Heart left ventricle (tissue), 16 donors: ENCODE results near the gene RALGPS1. TPM values are rescaled to one million over a fixed set of nuclear protein-coding genes. Genes with fewer than 3 reads are reported as not detected.

Experiments used
- ATAC-seq, 4 donors: fragments of 200-7000 bp; cut with Tn5 transposase; one replicate each; pipeline ENCODE4 v1.9.1; 2020 to 2022; ENCODE audit warnings: moderate library complexity in 4 of 4, mild to moderate bottlenecking in 3 of 4, moderate number of reproducible peaks in 1 of 4
- DNase-seq, 5 donors: peaks; one replicate each; pipeline ENCODE4 v3.0.0-alpha.2; 2020
- H3K27ac ChIP-seq, 12 donors: fragments of 200-600 bp; sonication (generic) in 4 of 12; one replicate each; pipeline versions ENCODE4 v1.5.0 to v1.8.0; 2016 to 2022; ENCODE audit warnings: mild to moderate bottlenecking in 2 of 12
- H3K27me3 ChIP-seq, 9 donors: fragments of 200-600 bp; sonication (generic) in 2 of 9; one replicate each; pipeline versions ENCODE4 v1.5.1 to v1.8.0; 2016 to 2022; ENCODE audit warnings: mild to moderate bottlenecking in 3 of 9
- H3K36me3 ChIP-seq, 9 donors: fragments of 200-600 bp; sonication (generic) in 2 of 9; one replicate each; pipeline versions ENCODE4 v1.5.0 to v1.8.0; 2018 to 2022; ENCODE audit warnings: mild to moderate bottlenecking in 2 of 9
- H3K4me1 ChIP-seq, 12 donors: fragments of 200-600 bp; sonication (generic) in 4 of 12; one replicate each; pipeline versions ENCODE4 v1.5.0 to v1.8.0; 2016 to 2022; ENCODE audit warnings: mild to moderate bottlenecking in 3 of 12
- H3K4me3 ChIP-seq, 12 donors: fragments of 200-600 bp; sonication (generic) in 4 of 12; one replicate each; pipeline versions ENCODE4 v1.5.0 to v1.8.0; 2017 to 2022; ENCODE audit warnings: mild to moderate bottlenecking in 9 of 12, moderate library complexity in 4 of 12
- H3K9me3 ChIP-seq, 12 donors: fragments of 200-600 bp; sonication (generic) in 4 of 12; one replicate each; pipeline versions ENCODE4 v1.5.0 to v1.8.0; 2016 to 2022; ENCODE audit warnings: mild to moderate bottlenecking in 1 of 12
- CTCF ChIP-seq, 12 donors: fragments of 200-600 bp; sonication (generic) in 4 of 12; IDR thresholded peaks; one replicate each; pipeline versions ENCODE4 v1.5.0 to v1.8.0; 2018 to 2022; ENCODE audit warnings: antibody characterized with exemption in 12 of 12, mild to moderate bottlenecking in 5 of 12
- POLR2A ChIP-seq, 2 donors: fragments of 450-650 bp; IDR thresholded peaks; one replicate each; pipeline ENCODE4 v1.6.1; 2017; ENCODE audit warnings: antibody characterized with exemption in 2 of 2, mild to moderate bottlenecking in 2 of 2, moderate library complexity in 2 of 2
- WGBS, 4 donors: extraction: QIAGEN DNeasy Blood & Tissue Kit in 2 of 4; methylation state at CpG; one replicate each; pipeline versions ENCODE4 v1.1.5 to v1.1.7; 2013 to 2018; 5-methylcytosine and 5-hydroxymethylcytosine counted together
- intact Hi-C, 10 donors: fragments of 100-400 bp; cut with DNase I; formaldehyde crosslinking; loops; one replicate each; pipeline versions ENCODE4 v1.11.1 to v1.14.2; 2022
- polyA plus RNA-seq, 2 donors: library from polyadenylated mRNA; stranded (reverse); fragments of 200-250 nt; gene quantifications; one replicate each; pipeline ENCODE4 v1.2.3, GENCODE V29; 2013
- total RNA-seq, 9 donors: library from RNA; depleted of rRNA in 2 of 9; stranded (reverse); fragments of >200 nt in 2 of 9; fragmentation: NEBNext Ultra II Directional in 3 of 9; extraction: Animal tissue kit (Norgen Biotek cat#: 25700) in 3 of 9; gene quantifications; one replicate each; pipeline versions ENCODE4 v1.1.0 to v1.2.4, GENCODE V29; 2016 to 2023
- donor health status: ischemic (EF 13 %, LVEDD 7.1; RV severe dilation, severe dysfunction).
- donor health status: healthy with polysubstance abuse.
- donor health status: DM: no; HTN: yes; CAD: no.
- donor health status: DM: no; HTN: no; CAD: no.
- donor health status: ischemic (EF 25% LVEDD 6.9; RV normal size, moderate dysfunction).
- donor health status: ischemic (EF 25% LVEDD 5.7; RV mildly dilated, moderate dysfunction).
- donor health status: healthy.
- donor health status: DM: yes; HTN: yes; CAD: no.
- donor health status: ischemic (EF 35%, LVEDD 5.7; RV mildly dilated, moderate dysfunction).
- donor health status: nonischemic (EF 11% LVEDD 7.7; RV severe dilation, severe dysfunction).
- donor health status: DM: yes; HTN: yes; CAD: no.
- donor health status: PGD.
- donor health status: ischemic (EF 29% LVEDD 5.4; RV normal size, mild dysfunction).
- donor health status: nonischemic (EF 23%, LVEDD 6.1; RV moderate dilation, normal function).

The RALGPS1 gene
- total and polyA plus RNA-seq, 11 donors = 8.0 to 21.8 (median 14.4) TPM

DNA sequence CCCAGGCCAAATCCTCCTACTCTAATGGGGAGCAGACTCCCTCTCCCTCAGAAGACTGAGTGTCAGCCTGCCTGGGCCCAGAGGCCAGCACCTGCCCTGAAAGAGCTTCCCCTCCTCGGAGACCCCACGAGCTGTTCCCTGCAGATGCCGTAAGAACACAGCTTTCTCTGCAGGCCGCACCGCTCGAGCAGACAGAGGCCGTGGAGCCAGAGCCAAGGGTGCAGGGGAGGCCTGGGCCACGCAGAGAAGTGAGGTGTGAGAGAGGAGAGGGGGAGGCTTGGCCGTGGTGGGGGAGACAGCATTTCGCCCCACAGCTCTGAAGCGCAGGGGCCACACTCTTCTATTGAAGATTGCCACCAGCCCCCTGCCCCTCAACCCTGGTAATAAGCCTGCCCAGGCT is 287.1 kb downstream of the RALGPS1 start:
- TF ChIP-seq POLR2A (IDR thresholded peaks at IDR 0.05) = no peak
- TF ChIP-seq CTCF (IDR thresholded peaks at IDR 0.05) = no peak
- no peaks in the 10 kb centered on the region for H3K36me3 ChIP-seq
- no peaks in the 10 kb centered on the region for H3K27me3 ChIP-seq
- WGBS, 4 donors = 90 to 97% (median 94%) methylated on average over 11 of the region's 11 CpGs
- ATAC-seq (no peak), DNase-seq (no peak)
- H3K4me1 ChIP-seq = peaks cover 4 to 38% (median 27%) of the 10 kb centered on the region in 12 donors
- H3K27ac ChIP-seq = no peak overlapping the region
- intact Hi-C loops = loop anchor here in 1 of 10 donors (2.0 to 10.0 kb wide), 2 partner anchors 237 to 263 kb away; no protein-coding TSS in a partner anchor
- H3K4me3 ChIP-seq = no peak overlapping the region
- H3K9me3 ChIP-seq = no peaks in the 10 kb centered on the region

- no peaks in the 10 kb centered on the region for H3K36me3 ChIP-seq
- peaks cover 4 to 29% (median 19%) of the 10 kb centered on the region in 12 donors for H3K4me1 ChIP-seq
- no peak for TF ChIP-seq CTCF (IDR thresholded peaks at IDR 0.05)
- TF ChIP-seq POLR2A (IDR thresholded peaks at IDR 0.05) = no peak
- ATAC-seq = no peak
- no peak overlapping the region for H3K4me3 ChIP-seq
- intact Hi-C loops = loop anchor here in 1 of 10 donors (10.0 kb wide), 1 partner anchor 238 kb away; no protein-coding TSS in a partner anchor
- no peaks in the 10 kb centered on the region for H3K9me3 ChIP-seq
- no peak for DNase-seq
- whole genome bisulfite sequencing, 4 donors = 83 to 88% (median 84%) methylated on average over 11 of the region's 11 CpGs
- H3K27me3 ChIP-seq = no peaks in the 10 kb centered on the region
- H3K27ac ChIP-seq = no peak overlapping the region
Observed at GRCh38 chr9:127202461-127203169, 288.0 kb downstream of the RALGPS1 start.

DNA sequence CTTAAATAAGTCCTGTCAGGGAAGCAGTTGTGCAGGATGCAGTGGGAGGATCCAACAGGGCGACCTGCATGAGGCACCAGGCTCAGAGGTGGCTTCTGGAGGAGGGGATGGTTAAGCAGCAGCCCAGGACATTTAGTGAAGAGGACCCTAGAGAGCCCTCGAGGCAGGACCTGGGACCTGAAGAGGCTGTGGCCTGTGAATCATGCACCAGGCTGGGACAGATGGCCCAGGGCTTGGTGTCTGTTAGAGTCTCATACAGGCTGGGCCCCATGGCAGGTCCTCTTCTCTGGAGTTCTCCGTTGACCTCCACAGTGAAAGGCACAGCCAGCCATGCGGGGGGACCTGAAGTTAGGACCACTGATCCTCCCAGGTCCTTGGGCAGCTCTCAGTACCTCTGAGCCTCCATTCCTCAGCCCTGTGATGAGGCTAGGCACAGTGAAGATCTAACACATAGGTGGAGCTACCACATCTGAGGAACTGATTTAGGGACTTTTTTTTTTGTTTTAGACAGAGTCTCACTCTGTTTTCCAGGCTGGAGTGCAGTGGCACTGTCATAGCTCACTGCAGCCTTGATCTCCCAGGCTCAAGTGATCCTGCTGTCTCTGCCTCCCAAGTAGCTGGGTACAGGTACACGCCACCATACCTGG is 289.2 kb downstream of the RALGPS1 start:
- 92 to 94% (median 93%) methylated on average over 5 of the region's 5 CpGs for WGBS, 4 donors
- Histone ChIP-seq H3K4me1 (peaks cover 3 to 18% (median 7%) of the 10 kb centered on the region in 12 donors), H3K27me3 (no peaks in the 10 kb centered on the region), H3K36me3 (no peaks in the 10 kb centered on the region), H3K9me3 (no peaks in the 10 kb centered on the region), H3K27ac (no peak overlapping the region), H3K4me3 (no peak overlapping the region)
- ATAC-seq (no peak), DNase-seq (no peak)
- intact Hi-C loops = loop anchor here in 1 of 10 donors (10.0 kb wide), 1 partner anchor 239 kb away; no protein-coding TSS in a partner anchor
- TF ChIP-seq CTCF (IDR thresholded peaks at IDR 0.05) (no peak), POLR2A (IDR thresholded peaks at IDR 0.05) (no peak)

GRCh38 chr9:127204771-127205470 is 290.3 kb downstream of the RALGPS1 start:
- DNase-seq (peak in 2 of 5 donors; percentile 59 to 67), ATAC-seq (peak; percentile 23 to 66 (median 52))
- Histone ChIP-seq H3K27me3 (no peaks in the 10 kb centered on the region), H3K36me3 (no peaks in the 10 kb centered on the region), H3K9me3 (no peaks in the 10 kb centered on the region), H3K4me3 (no peak overlapping the region), H3K27ac (no peak overlapping the region), H3K4me1 (peaks cover 0 to 12% (median 1%) of the 10 kb centered on the region in 12 donors)
- TF ChIP-seq POLR2A (IDR thresholded peaks at IDR 0.05) (no peak), CTCF (IDR thresholded peaks at IDR 0.05) (peak in 8 of 12 donors; percentile 10 to 44 (median 22))
- intact Hi-C loops = loop anchor here in 1 of 10 donors (10.0 kb wide), 1 partner anchor 240 kb away; no protein-coding TSS in a partner anchor
- WGBS, 4 donors = 30 to 68% (median 57%) methylated on average over 4 to 7 of the region's 7 CpGs
